GM21717 (cell line): ENCODE measurements around the gene ACACA.

Experiments
- ATAC-seq: cut with Tn5 transposase; IDR thresholded peaks from one replicate; pipeline ENCODE4 v1.9.1; 2021; ENCODE audit warnings: mild to moderate bottlenecking, moderate library complexity; ENCODE audit not compliant: unreplicated experiment

Gene ACACA

DNA sequence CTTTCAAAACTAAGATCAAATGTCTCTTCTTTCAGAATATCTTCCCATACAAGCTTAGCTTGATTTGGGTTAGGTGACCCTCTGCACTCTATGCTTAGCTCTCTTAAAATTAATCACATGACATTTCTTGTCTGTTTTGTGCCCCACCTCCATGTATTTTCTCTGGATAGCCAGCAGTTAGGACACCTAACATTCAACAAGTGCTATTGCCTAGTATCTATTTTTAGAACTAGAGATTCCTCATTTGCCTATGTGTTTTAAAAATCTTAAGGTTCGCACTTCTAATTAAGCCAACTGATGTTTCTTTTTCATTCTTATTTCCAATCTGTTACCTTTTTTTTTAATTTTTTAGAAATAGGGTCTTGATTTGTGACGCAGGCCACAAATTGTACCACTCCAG, 160.6 kb downstream of the ACACA start:
- no peak for ATAC-seq

DNA sequence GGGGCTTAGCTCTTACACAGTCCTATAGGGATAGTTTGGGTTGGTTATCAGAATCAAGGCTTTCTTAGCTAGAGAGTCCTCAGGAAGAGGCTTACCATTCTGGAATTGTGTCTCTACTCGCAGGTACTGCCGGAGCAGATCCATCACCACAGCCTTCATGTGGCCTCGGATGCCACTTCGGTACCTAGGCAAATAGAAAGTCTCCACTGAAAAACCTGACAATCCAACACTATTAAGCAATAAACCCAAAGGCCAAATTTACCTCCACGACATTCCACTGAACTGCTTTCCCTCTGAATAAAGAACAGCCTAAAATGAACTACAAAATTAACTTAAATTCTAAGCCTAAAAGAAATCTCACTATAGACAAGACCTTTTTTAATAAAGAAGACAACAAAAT, 166.3 kb downstream of the ACACA start:
- ATAC-seq = no peak

DNA sequence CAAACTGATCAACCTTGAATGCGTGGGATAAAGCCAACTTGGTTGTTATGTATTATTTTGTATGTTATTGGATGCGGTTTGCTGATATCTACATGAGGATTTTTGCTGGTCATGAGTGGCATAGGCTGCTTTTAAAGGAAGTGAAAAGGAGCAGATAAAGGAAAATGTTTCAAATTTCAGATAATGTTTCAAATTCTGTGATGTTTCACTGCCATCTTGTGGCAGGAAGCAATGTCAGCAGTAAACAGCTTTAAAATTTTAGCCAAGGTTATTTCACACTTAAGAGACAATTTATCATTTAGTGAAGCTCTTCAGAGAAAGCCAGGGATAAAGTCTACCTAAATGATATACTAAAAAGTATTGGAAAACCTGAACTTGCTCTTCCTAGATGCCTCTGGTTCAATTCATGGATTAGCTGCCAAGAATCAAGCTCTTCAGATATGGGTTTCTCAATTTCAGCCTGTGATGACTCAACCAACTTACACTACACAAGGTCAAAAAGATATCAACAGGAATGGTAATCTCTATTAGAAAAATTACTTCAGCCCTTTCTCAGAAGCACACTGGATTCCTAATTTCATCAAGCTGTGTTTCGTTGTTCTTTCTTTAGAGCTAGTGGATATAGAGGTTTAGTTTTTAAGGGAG, 166.8 kb downstream of the ACACA start:
- ATAC-seq = no peak

DNA sequence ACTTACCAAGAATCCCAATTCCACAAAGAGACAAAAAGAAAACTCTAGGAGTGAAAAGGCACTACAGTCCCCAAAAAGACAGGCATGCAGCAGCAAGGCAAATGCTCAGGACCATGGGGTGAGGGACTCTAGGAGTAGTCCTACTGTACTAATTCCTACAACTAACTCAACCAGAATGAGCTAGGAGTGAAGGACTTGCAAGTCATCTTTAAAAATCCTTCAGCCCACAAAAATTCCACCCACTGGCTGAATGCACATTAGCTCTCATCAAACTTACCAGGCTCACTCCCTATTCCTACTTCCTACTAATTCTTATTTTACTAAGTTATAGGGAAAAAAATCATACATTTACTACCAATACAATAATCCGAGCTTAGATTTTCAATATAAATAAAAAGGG, 172.5 kb downstream of the ACACA start:
- ATAC-seq = no peak

DNA sequence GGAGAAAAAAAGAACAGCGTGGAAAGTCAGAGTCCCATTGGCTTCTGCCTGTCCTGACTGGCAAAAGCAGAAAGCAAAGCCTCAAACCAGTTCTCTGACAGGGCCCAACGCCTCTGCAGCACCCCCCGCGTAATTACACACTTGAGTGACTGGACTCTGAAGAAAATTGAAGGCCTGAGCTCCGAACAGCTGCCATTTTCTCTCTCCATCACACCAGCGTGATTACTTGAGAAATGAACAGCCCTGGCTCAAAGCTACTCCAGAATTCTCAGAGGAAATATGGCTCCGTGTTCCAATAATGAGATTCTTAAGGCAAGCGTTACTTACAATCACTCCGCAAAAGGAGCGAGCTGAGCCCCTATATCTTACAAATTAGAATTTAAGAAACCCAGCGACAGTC, 173.6 kb downstream of the ACACA start:
- no peak for ATAC-seq

DNA sequence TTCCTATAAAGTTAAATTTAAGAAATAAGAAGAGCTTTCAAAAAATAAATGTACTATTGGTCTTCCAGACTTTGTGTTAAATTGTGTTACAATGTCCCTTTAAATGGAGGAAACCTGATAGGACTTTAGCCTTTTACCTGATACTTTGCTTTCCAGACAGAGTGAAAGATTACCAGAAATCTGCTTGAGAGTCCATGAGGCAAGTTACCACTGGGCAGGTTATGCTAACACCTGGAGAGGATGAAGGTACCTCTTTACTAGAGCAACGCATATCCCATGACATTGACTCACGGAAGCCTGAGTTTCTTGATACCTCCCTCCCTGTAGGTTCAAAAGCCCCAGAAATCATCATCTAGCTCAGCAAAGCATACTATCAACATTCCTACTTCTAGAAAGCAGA, 174.7 kb downstream of the ACACA start:
- no peak for ATAC-seq

DNA sequence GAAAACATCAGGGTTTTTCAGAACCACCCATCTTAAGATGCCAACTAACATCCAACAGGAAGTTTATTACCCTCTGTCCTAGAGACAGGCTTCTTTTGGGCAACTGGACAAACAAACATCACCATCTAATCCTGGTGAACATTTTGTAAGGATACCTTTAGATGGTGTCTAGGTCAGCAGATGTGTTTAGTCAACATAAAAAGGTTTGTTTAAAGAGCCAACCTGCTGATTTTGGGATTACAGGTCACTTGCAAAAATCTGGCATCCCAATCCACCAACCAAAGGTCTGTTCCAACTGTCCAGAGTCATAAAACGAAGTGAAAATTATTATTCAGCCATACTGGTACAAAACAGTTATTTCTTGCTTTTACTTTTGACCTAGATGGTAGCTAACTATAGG, 176.0 kb downstream of the ACACA start:
- ATAC-seq = no peak

DNA sequence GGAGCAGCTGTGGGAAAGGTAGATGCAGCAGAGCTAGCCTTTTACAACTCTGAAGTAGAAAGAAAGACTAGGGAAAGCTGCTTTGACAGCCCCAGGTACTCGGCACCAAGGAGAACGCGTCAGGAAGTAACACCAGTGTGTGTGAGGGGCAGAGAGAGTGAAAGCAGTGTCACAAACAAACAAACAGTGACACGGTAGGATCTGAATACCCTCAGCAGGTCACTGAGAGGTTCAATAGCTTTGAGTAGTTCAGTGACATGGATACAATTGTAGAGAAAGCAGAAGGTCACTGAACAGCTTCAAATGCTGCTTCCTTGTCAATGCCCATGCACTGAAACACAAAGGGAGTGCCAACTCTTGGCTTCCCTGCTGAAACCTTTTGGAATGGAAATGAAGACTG, 181.2 kb downstream of the ACACA start:
- ATAC-seq = no peak

DNA sequence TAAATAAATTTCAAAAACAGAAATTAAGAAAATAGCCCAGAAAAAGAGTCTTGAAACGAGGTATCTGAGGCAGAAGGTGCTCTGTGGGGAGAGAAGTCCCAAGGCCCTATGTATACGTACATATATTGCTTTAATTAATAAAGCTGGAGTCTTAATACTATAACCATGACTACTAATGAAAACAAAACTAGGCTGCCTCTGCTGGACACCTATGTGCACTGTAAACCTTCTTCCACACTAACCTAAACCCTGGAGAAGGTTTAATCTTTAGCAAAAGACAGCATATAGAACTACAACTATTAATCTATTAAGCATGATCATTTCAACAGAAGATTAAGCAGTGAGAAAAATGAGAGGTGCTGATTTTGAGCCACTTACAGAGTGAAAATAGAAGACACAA, 184.8 kb downstream of the ACACA start:
- no peak for ATAC-seq

DNA sequence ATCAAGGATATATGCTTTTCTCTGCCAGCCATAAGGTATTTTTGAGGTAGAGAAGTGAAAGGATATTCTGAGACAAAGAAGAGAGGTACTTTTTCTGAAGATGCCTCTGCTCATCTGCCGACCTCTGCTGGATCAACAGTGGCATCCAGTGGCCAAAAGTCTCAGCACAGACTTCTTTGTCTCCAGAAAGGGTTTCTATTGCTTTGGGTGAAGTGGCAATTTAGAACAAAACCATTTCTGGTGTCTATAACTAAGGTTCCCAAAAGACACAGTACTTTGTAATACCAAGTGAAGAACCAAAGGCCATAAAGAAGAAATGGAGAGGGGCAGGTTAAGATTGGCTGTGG, 186.1 kb downstream of the ACACA start:
- ATAC-seq = no peak

DNA sequence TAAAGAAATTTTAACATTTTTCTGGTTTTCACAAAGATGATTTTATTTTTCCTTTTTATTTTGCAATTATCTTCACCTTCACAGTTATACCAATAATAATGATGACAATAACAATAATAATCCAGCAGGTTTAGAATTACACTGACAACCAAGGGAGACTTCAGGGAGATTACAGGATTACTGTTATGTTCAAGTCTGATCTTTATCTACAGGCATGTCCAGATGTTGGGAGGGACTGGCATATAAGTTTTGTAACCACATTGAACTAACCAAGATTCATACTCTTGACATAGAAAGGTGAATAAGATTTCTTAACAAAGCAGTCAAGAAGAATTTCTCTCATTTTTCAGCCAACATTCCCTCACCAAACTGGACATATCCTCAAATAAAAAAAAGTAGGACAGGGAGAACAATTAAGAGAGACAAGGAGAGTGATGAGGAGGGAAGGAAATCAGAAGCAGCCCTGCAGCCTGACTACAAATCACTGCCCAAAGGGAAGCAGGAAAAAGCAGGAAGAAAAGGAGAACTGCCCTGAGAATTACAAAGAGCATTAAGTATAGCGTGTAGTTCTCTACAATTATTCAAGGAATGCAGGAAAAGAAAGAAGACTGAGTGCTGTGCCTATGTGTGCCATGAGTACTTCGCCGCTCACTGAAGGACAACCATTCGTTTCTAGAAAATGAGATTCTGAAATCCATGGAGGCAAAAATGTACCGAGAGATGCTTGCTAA, 186.6 kb downstream of the ACACA start:
- ATAC-seq = no peak

DNA sequence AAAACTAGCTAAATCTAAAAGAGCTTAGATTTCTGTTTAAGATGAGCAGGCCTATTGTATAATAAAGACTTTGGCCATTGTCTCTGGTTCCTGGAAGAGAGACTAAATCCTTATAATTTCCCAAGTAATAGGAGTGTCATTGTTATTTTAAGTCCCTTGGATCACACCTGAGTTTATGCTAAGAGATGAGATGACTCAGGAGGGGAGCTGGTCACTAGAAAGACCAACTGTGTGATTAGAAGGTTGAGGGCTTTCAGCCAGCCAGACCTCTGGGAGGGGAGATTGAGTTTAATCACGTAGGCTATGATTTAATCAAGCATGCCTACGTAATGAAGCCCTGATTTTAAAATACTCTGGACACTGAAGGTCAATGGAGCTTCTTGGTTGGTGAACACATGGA, 187.8 kb downstream of the ACACA start:
- no peak for ATAC-seq

DNA sequence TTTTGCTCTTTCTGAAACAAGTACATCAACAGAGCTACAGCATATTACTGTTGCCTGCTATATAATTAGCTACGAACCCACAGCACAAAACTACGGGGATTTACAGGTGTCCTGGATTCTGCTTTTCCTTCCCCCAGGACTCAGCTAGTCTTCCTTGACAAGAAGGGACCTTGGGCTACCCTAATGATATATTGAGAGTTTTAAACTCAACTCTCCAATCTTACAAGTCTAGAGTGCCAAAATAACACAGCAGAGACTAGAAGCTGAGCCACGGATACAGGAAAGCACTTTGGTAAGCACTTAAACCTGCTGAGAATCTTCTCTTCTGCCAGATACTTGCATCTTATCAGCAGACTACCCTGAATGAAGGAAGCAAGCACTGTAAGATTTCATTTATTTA, 192.2 kb downstream of the ACACA start:
- ATAC-seq = no peak

DNA sequence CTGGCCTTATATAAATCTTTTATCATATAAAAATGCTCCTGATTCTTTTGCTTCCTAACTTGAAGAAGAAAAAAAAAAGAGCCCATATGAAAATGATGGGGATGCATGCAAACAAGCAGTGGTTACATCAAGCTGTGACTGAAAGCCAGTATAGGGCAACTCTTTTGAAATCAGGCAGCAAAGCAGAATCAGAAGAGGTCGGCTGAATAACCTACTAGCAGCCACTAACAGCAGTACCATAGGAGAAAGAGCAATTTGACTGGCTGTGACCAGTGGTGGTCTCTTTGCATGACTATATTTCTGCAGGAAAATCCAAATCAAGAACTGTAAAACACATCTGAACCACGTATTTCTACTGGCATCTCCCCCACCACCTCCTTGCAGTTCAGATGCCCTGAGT, 192.7 kb downstream of the ACACA start:
- no peak for ATAC-seq

DNA sequence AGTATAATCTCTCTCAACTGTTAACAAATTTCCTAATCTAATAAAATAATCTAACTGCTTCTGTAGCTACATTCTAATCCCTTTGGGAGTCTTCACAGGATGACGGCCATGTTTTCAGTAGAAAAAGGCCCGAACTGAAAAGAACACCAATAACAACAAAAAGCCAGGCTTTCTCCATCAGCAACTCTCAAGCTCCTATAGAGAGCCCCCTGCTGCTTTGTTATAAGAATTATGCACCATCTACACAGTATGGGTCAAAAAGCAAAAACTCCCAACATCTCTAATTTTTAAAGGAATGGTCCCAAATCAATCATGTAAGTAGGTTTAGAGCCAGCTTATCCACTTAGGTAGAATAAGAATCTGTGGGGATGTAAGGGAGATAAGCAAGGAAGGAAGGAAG, 194.5 kb downstream of the ACACA start:
- no peak for ATAC-seq

DNA sequence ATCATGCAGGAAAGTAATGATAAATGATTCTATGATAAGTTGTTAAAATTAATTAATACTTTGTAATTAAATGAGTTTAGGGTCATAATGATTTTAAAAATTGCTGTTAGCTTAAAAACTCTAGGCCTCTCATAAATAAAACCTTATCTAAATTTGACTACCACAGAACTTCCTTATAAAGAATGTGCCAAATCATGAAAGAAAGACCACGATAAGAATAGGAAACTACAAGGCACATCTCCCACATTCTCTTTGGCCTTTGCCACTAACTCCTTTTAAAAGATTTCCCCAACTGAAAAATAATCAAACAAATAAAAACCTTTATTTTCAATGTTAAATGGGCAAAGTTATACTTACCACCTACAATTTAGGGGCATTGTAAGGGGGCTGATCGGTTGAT, 195.5 kb downstream of the ACACA start:
- ATAC-seq = no peak

DNA sequence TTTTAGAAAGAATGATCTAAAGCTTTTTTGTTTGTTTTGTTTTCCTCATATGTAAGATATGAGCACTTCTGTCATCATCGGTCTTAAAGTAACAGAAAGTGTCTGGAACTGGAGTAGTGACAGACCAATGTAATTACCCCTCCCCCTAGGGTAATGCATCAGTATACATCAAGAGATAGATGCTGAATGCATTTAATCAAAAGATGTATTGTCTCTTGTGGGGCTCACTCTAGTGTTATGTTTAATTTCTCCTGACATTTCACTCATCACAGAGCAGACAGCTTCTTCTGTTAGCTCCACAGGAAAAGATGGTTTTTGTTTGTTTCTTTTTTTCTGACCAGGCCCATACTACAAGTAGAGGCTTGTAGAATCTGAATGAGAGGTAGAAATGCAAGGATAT, 199.5 kb downstream of the ACACA start:
- ATAC-seq = no peak

DNA sequence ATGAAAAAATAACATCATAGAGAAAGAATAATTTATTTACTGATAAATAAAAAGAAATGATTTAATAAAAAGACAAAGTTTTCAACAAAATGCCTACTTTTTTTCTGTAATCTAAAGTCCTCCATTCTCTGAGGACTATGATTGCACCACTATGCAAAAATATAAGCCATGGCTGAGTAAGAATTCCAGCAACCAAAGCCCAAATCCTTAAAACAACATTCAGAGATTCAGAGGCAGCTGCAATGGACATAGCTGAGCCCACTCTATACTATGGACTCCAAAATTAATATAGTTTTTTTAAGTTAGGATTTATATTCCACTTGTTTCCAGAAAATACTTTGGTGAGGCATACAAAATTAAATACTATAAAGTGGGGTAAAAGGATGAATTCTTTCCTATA, 200.3 kb downstream of the ACACA start:
- ATAC-seq = no peak

DNA sequence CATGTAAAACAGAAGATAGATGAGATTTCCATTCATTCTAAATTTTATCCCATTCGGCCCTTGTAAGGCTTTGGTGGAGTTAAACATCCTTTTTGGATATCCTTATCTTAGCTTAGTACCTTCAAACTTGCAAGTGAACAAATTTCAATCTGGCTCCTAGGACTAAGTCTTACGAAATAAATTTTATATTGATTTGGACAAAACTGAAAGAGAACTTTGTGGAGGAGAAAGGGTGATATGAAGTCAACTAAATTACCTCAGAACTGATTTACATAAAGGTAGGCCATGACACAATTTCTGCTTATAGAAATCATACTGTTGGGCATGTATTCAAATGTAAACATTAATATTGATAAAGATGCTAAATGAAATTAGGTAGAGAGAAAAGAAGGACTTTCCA, 206.1 kb downstream of the ACACA start:
- no peak for ATAC-seq

DNA sequence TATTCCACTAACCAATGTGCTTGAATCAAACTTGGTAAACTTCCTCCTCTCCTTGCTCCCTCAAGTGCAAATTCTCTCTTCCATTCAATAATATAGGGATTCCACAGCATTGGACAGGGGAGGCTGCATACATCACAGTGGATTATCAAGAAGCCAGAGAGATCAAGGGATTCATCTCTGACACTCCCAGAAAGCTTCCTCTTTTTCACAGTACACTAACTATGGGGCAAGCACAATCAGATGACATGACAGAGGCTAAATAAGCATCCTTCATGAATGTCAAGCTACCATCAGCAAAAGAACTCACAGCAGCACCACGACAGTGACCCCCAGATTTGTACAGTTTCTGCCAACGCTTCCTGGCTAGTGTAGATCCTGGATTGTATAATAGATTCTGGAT, 209.3 kb downstream of the ACACA start:
- ATAC-seq = no peak

DNA sequence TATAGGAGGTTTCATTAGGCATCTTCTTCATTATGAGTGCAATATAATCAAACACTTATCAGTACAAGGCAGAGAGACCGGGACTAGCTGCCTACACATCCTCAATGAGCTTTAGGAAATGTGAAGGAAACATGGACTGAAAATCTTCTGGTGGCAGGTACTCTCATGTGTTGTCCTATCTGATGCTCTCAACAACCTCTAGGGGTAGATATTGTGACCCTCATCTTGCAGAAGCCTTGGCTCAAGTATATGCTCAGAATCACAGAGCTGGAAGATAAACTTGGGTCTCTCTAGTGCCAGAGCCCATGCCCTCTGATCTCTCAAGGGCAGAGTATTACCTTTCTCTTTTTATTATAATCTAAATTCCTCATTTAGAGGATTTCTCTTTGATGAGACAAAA, 212.4 kb downstream of the ACACA start:
- no peak for ATAC-seq

DNA sequence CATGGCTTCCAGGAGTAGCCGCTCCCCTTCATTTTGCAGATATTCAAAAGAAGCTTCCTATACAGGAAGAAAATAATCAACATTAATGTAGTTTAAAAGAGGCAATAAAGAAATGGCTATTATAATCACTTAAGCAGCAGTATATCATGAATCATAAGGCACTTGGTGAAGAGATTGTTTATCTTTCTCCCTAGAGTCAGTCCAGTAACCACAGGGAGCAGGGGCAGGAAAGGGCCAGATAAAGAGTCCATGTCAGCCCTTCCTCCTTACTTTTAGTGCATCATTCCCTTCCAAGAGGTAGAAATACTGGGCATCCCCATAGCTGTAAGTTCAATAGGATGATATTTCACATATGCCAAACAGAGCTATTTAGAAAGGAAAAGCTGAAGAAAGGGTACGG, 215.4 kb downstream of the ACACA start:
- no peak for ATAC-seq

DNA sequence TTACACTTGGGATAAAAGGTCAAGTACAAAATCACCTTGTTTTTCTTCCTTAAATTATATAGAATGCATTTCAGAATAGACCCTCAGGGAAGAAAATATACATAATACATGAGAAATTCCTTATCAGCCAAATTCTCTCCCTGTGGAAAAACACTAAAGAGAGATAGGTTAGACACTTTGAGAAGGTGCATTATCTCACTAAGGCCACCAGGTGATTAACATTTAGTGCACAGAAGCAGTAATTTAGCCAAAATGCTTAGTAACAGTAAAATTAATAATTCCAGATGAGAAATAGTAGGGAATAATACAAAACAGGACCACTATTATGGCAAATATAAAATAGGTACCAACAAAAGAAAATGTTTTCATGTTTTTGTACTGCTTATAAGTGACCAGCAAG, 216.1 kb downstream of the ACACA start:
- ATAC-seq = no peak
